Keratinocyte (primary cell): ENCODE data around the gene SPECC1L. TPM values are rescaled to one million over a fixed set of nuclear protein-coding genes. Genes with fewer than 3 reads are reported as not detected.

ENCODE experiments used
- DNase-seq: peaks from one replicate; pipeline ENCODE4 v3.0.0-alpha.2; 2011; ENCODE audit warnings: low read depth, missing footprints, low spot score
- FAIRE-seq: peaks from 2 replicates; lab custom pipeline; 2011; peaks lifted over from hg19 to GRCh38; lab: Jason Lieb, UNC
- H2AFZ ChIP-seq: 2 replicates; pipeline ENCODE4 v1.6.0; 2012; ENCODE audit warnings: low read length, control low read depth, inconsistent platforms; ENCODE audit not compliant: control insufficient read depth
- H3K27ac ChIP-seq: 2 replicates; pipeline ENCODE4 v1.5.1; 2011; ENCODE audit warnings: low read length; ENCODE audit not compliant: control insufficient read depth, insufficient read depth
- H3K27me3 ChIP-seq: 3 replicates; pipeline ENCODE4 v1.6.0; 2011; ENCODE audit warnings: low read length; ENCODE audit not compliant: control insufficient read depth, insufficient read depth; ENCODE audit errors: extremely low read depth
- H3K36me3 ChIP-seq, 2 experiments: 2 replicates in 1 of 2; 3 replicates in 1 of 2; pipeline ENCODE4 v1.5.1; 2011; ENCODE audit warnings: low read length in 2 of 2, mild to moderate bottlenecking in 1 of 2; ENCODE audit not compliant: control insufficient read depth in 2 of 2, insufficient read depth in 2 of 2; ENCODE audit errors: extremely low read depth in 1 of 2
- H3K4me1 ChIP-seq: 3 replicates; pipeline ENCODE4 v1.5.1; 2011; ENCODE audit warnings: low read length; ENCODE audit not compliant: control insufficient read depth, insufficient read depth; ENCODE audit errors: extremely low read depth
- H3K4me2 ChIP-seq: 3 replicates; pipeline ENCODE4 v1.6.0; 2011; ENCODE audit warnings: low read depth, low read length; ENCODE audit not compliant: control insufficient read depth, insufficient read depth; ENCODE audit errors: extremely low read depth
- H3K4me3 ChIP-seq, 3 experiments: fragments of 200-600 bp in 1 of 3; sonication (generic) in 1 of 3; 2 replicates in 2 of 3; 3 replicates in 1 of 3; pipeline ENCODE4 v1.5.1; 2011 to 2016; ENCODE audit warnings: low read length in 3 of 3, mild to moderate bottlenecking in 3 of 3, control low read depth in 2 of 3, inconsistent platforms in 1 of 3, low read depth in 1 of 3, mixed read lengths in 1 of 3, mixed run types in 1 of 3, moderate library complexity in 1 of 3; ENCODE audit not compliant: control insufficient read depth in 2 of 3, insufficient read depth in 2 of 3; ENCODE audit errors: extremely low read depth in 1 of 3
- H3K79me2 ChIP-seq: 2 replicates; pipeline ENCODE4 v1.6.0; 2012; ENCODE audit warnings: low read length; ENCODE audit not compliant: control insufficient read depth, insufficient read depth
- H3K9ac ChIP-seq: 3 replicates; pipeline ENCODE4 v1.6.0; 2011; ENCODE audit warnings: low read length; ENCODE audit not compliant: control insufficient read depth, insufficient read depth; ENCODE audit errors: extremely low read depth
- H3K9me1 ChIP-seq: 3 replicates; pipeline ENCODE4 v1.6.0; 2011; ENCODE audit warnings: low read length; ENCODE audit not compliant: control insufficient read depth, insufficient read depth; ENCODE audit errors: extremely low read depth
- H3K9me3 ChIP-seq: 2 replicates; pipeline ENCODE4 v1.5.1; 2012; ENCODE audit warnings: low read depth, low read length; ENCODE audit not compliant: control insufficient read depth
- H4K20me1 ChIP-seq: 3 replicates; pipeline ENCODE4 v1.6.0; 2011; ENCODE audit warnings: low read length; ENCODE audit not compliant: control insufficient read depth, insufficient read depth; ENCODE audit errors: extremely low read depth
- EZH2 ChIP-seq: IDR thresholded peaks from one replicate; pipeline ENCODE4 v1.6.1; 2012; ENCODE audit warnings: inconsistent platforms, mild to moderate bottlenecking, low read length, moderate library complexity
- dilution Hi-C: fragments of 300-500 bp; cut with MboI; formaldehyde crosslinking; loops from one replicate; pipeline ENCODE4 v1.7.0; 2020; ENCODE audit warnings: low sequenced_read_pairs; ENCODE audit not compliant: extremely low pct_ligation_motif_present
- polyA plus RNA-seq, 5 experiments: library from polyadenylated mRNA; depleted of rRNA in 3 of 5; stranded (reverse) in 3 of 5; stranded (forward) in 1 of 5; unstranded in 1 of 5; fragments of >200 nt; gene quantifications; 1 replicate in 1 of 5; 2 replicates in 3 of 5; 3 replicates in 1 of 5; pipeline versions ENCODE4 v1.2.1 to v1.2.3, GENCODE V29; 2011 to 2012; ENCODE audit warnings: missing spikeins in 2 of 5, low read depth in 1 of 5, low replicate concordance in 1 of 5
- TF ChIP-seq, protein P1 (sequence below), 3 experiments: IDR thresholded peaks in 1 of 3; conservative IDR thresholded peaks in 1 of 3; optimal IDR thresholded peaks in 1 of 3; 2 replicates in 2 of 3; 3 replicates in 1 of 3; pipeline versions ENCODE3 to v1.5.1; 2011; ENCODE audit warnings: low read length in 3 of 3, mild to moderate bottlenecking in 3 of 3, moderate library complexity in 2 of 3, control low read depth in 1 of 3, inconsistent platforms in 1 of 3; ENCODE audit not compliant: insufficient read depth in 2 of 3; ENCODE audit errors: extremely low read depth in 1 of 3

Gene SPECC1L
- polyA plus RNA-seq, 1 donor (not counting 4 experiments of a cell fraction or from before 2014, with no cell fraction given) = 19.3 TPM

DNA sequence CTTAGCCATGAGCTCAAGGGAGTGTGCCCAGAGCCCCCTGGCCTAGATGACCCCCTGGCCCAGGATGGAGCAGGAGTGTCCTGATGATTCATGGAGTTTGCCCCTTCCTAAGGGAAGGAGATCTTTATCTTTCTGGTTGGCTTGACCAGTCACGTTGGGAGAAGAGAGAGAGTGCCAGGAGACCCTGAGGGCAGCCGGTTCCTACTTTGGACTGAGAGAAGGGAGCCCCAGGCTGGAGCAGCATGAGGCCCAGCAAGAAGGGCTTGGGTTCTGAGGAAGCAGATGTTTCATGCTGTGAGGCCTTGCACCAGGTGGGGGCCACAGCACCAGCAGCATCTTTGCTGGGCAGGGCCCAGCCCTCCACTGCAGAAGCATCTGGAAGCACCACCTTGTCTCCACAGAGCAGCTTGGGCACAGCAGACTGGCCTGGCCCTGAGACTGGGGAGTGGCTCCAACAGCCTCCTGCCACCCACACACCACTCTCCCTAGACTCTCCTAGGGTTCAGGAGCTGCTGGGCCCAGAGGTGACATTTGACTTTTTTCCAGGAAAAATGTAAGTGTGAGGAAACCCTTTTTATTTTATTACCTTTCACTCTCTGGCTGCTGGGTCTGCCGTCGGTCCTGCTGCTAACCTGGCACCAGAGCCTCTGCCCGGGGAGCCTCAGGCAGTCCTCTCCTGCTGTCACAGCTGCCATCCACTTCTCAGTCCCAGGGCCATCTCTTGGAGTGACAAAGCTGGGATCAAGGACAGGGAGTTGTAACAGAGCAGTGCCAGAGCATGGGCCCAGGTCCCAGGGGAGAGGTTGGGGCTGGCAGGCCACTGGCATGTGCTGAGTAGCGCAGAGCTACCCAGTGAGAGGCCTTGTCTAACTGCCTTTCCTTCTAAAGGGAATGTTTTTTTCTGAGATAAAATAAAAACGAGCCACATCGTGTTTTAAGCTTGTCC, 171.0 kb downstream of the SPECC1L start:
- DNase-seq = no peak
- H4K20me1 ChIP-seq = no peaks in the 10 kb centered on the region
- no peak overlapping the region for H3K4me3 ChIP-seq
- TF ChIP-seq, protein P1, sequence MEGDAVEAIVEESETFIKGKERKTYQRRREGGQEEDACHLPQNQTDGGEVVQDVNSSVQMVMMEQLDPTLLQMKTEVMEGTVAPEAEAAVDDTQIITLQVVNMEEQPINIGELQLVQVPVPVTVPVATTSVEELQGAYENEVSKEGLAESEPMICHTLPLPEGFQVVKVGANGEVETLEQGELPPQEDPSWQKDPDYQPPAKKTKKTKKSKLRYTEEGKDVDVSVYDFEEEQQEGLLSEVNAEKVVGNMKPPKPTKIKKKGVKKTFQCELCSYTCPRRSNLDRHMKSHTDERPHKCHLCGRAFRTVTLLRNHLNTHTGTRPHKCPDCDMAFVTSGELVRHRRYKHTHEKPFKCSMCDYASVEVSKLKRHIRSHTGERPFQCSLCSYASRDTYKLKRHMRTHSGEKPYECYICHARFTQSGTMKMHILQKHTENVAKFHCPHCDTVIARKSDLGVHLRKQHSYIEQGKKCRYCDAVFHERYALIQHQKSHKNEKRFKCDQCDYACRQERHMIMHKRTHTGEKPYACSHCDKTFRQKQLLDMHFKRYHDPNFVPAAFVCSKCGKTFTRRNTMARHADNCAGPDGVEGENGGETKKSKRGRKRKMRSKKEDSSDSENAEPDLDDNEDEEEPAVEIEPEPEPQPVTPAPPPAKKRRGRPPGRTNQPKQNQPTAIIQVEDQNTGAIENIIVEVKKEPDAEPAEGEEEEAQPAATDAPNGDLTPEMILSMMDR (optimal IDR thresholded peaks at IDR 0.05 in 1 of 3, IDR thresholded peaks at IDR 0.05 in 1 of 3, conservative IDR thresholded peaks at IDR 0.05 in 1 of 3; ENCODE audit: extremely low read depth in 1 of 3, insufficient read depth in 2 of 3, low read length in 3 of 3) = no peak
- no peak for TF ChIP-seq EZH2
- H3K79me2 ChIP-seq = no peaks in the 10 kb centered on the region
- H2AFZ ChIP-seq = no peak overlapping the region
- H3K27me3 ChIP-seq = no peaks in the 10 kb centered on the region
- no peak overlapping the region for H3K27ac ChIP-seq
- H3K4me1 ChIP-seq = peaks cover 4% of the 10 kb centered on the region
- no peaks in the 10 kb centered on the region for H3K9me3 ChIP-seq
- no peak for FAIRE-seq
- H3K4me2 ChIP-seq = no peak overlapping the region
- H3K9me1 ChIP-seq = no peaks in the 10 kb centered on the region
- dilution Hi-C loops = no loop called here
- no peaks in the 10 kb centered on the region for H3K36me3 ChIP-seq
- H3K9ac ChIP-seq = no peak overlapping the region

DNA sequence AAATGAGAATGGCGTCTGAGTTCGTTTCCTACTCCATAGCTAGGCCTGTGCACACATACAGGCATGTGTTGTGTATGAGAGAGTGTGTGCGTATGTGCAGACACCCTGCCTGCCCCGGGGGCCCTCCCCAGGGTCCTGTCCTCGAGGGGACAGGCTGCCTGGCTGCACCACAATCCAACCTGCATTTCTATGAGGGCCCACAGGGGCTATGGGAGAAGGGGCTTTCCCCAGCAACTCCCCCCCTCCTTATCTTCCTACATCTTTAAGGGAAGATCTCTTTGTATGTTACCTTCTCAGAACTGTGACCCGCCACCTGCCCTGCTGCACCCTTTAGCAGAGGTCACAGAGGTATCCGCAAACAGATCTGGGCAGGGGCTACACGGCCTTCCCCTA, 171.7 kb downstream of the SPECC1L start:
- no peak for DNase-seq
- Histone ChIP-seq H3K4me3 (no peak overlapping the region), H3K79me2 (no peaks in the 10 kb centered on the region), H3K36me3 (no peaks in the 10 kb centered on the region), H3K27ac (no peak overlapping the region), H3K9ac (no peak overlapping the region), H3K27me3 (no peaks in the 10 kb centered on the region), H3K4me2 (no peak overlapping the region), H3K9me1 (no peaks in the 10 kb centered on the region), H4K20me1 (no peaks in the 10 kb centered on the region), H3K9me3 (no peaks in the 10 kb centered on the region), H2AFZ (no peak overlapping the region), H3K4me1 (peaks cover 4% of the 10 kb centered on the region)
- TF ChIP-seq, protein P1 (optimal IDR thresholded peaks at IDR 0.05 in 1 of 3, IDR thresholded peaks at IDR 0.05 in 1 of 3, conservative IDR thresholded peaks at IDR 0.05 in 1 of 3; ENCODE audit: extremely low read depth in 1 of 3, insufficient read depth in 2 of 3, low read length in 3 of 3) = no peak
- TF ChIP-seq EZH2 = no peak
- no peak for FAIRE-seq
- dilution Hi-C loops = no loop called here
